ENCODE data around the gene NTN5. TPM values are rescaled to one million over a fixed set of nuclear protein-coding genes. Genes with fewer than 3 reads are reported as not detected.

Gene NTN5
- total and polyA plus RNA-seq, 9 of the 15 experiments (the other 6 are each of a cell fraction or from before 2014, with no cell fraction given): not detected

GRCh38 chr19:48624067-48624594 is 48.7 kb downstream of the NTN5 start (continued):
- TF ChIP-seq HOXB6 (CRISPR knock-in tag; IDR thresholded peaks at IDR 0.05; ENCODE audit: borderline replicate concordance): no peak
- no peak for TF ChIP-seq LEF1 (IDR thresholded peaks at IDR 0.05)
- no peak for TF ChIP-seq ZNF280A (IDR thresholded peaks at IDR 0.05; ENCODE audit: low read depth, partially characterized antibody)
- TF ChIP-seq ZBTB11 (CRISPR knock-in tag; IDR thresholded peaks at IDR 0.05): no peak
- TF ChIP-seq HDGF (IDR thresholded peaks at IDR 0.05): no peak
- no peak for TF ChIP-seq RHOXF2B (CRISPR knock-in tag; conservative IDR thresholded peaks at IDR 0.05)
- TF ChIP-seq AFF4 (CRISPR knock-in tag; IDR thresholded peaks at IDR 0.05): no peak
- no peak for TF ChIP-seq ATF4 (CRISPR knock-in tag; IDR thresholded peaks at IDR 0.05)
- no peak for TF ChIP-seq ZNF76 (CRISPR knock-in tag; IDR thresholded peaks at IDR 0.05; ENCODE audit: borderline replicate concordance)
- no peak for TF ChIP-seq ILF3 (IDR thresholded peaks at IDR 0.05; ENCODE audit: borderline replicate concordance)
- TF ChIP-seq RBM34 (IDR thresholded peaks at IDR 0.05; ENCODE audit: borderline replicate concordance, insufficient read depth, low read length): 0 out of 2 replicates have a peak, but pooled peaks have one; percentile 43
- TF ChIP-seq IRF1 (CRISPR knock-in tag; IDR thresholded peaks at IDR 0.05; ENCODE audit: borderline replicate concordance): no peak
- no peak for TF ChIP-seq IRF2 (CRISPR knock-in tag; IDR thresholded peaks at IDR 0.05)
- no peak for TF ChIP-seq GTF2A2 (tag; IDR thresholded peaks at IDR 0.05)
- no peak for TF ChIP-seq ZNF785 (CRISPR knock-in tag; IDR thresholded peaks at IDR 0.05)
